Globus pallidus (tissue), 1 donor: Measurements from ENCODE around the gene ASIC5.
"Not testable (repeated sequence)": the region's sequence is repeated elsewhere in the genome, so short reads cannot be mapped to it uniquely, and the experiment has no call there.

ENCODE experiments used
- DNase-seq: peaks from one replicate; pipeline ENCODE4 v3.0.0-alpha.2; 2015; ENCODE audit warnings: low spot score

ASIC5 gene

DNA sequence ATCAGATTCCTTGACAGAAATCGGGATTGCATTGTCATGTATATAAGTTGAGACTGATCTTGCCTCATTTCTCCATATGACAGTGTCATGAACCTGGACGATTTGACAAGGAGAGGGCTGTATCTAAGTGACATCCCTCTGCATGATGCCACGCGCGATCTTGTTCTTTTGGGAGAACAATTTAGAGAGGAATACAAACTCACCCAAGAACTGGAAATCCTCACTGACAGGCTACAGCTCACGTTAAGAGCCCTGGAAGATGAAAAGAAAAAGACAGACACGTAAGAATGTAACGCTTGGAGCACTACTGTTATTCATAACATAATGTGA lies 66.3 kb downstream of the ASIC5 start:
- DNase-seq, result no peak

DNA sequence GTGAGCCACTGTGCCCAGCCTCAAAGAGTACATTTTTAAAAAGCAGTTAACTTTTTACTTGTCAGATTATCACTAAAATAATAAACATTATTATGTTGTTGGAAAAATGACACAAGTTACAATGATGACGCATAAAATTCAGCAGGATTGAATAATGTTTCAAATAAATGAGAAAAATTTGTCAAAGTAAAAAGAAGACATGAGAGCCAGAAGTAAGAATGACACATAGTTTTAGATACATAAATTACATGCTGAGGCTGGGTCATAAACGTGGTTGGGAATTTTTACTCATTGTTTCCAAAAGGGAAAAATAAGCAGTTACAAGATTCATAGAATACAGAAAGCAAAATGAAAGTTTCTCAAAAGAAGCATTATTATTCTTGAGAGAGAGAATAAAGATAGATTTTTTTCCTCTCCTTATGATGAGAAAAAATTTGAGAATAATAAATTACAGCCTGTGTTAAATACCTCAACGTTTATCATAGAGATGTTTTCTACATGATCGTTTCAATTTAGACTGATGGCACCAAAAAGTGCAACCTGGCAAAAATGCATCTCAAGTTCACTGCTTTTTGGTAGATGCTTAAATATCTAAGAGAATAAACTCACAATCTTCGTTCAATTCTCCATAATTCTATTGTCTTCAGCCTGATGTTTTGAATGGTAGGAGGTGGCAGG lies 66.8 kb downstream of the ASIC5 start:
- DNase-seq, result no peak

DNA sequence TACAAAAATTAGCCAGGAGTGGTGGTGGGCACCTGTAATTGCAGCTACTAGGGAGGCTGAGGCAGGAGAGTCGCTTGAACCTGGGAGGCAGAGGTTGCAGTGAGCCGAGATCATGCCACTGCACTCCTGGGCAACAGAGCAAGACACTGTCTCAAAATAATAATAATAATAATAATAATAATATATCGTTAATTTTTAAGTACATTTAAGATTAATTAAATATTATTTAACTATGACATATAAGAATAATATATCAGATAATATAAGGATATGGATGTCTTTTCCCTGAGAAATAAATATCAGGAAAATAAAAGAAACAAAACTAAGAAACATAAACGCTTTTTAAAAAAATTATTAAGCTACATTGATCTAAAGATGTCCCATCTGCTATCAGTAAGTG lies 68.5 kb downstream of the ASIC5 start:
- DNase-seq, result not testable (repeated sequence)

DNA sequence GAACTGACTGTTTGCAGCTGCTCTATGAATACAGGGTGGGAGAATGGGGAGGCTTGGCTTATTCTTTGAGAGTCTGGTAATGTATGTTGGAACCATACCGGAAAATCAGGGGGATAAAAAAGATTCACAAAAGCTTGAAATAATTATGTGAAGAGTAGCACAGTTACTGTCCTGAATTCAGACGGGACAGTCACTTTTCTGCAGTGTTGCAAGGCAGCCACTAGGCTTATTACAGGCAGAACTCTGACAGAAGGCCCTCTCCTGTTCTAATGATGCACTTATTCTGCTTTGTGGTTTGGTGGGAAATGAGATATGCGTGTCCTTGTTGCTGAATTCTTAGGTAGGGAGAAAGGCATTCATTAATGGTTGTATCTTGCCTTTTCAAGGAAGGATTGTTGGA lies 70.1 kb downstream of the ASIC5 start:
- no peak for DNase-seq

DNA sequence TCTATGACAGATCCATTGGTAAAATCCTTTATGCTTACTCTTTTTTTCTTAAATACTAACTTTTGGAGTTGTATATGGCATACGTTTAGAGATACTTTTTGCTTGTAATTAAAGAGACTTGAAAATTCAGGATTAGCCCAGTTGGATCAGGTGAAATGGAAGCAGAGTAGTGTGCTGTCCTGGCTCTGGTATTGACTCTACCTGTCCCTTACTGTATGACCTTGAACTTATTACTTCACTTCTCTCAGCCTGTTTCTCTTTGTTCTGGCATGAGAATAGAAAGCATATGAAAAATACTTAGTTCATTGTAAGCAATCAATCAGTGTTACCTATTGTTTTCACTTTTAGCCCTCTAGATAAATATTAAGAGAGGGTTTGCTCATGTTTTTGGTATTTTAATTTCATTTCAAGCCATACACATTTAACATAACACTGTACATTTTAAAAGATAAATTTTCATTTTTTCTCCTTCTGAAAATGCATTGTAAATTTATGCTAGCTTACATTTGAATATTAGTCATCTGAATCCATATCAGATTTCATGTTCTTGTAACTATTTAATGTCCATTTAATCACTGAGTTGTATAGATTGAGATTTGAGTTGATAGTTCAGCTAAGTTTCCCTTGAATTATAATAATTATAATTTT lies 71.4 kb downstream of the ASIC5 start:
- no peak for DNase-seq

DNA sequence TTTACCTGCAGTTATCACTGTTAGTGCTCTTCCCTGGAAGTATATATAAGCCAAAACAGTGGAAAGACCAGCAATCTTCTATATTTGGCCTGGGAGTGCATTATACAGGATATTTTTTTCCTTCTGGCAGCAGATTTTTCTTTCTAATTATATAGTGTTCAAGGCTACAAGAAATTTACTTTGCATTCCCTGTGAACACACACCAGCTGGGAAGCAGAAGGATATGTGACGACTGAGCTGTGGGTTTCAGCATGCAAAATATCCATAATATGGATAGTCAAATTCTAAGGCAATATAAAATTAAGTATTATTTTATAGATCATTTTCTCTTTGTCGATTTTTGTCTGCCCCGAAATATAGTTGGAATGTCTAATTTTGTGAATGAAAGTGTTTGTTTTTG lies 76.1 kb downstream of the ASIC5 start:
- no peak for DNase-seq

DNA sequence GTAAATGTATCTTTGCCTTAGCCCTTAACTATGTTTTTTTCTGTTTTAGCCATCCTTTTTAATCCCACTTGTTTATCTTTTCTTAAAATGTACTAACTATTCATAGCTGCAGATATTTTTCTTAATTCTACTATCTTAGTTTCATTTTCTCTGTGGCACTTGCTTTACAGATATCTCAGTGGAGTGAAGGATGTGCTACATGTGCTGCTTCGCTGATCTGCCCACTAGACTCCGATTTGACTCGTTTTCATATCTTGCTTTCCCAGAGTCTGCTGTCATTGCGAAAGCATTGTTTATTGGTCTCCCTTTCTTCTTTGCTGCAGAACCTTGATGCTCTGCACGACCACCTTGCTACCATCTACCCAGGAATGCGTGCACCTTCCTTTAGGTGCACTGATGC lies 76.7 kb downstream of the ASIC5 start:
- DNase-seq, result no peak

DNA sequence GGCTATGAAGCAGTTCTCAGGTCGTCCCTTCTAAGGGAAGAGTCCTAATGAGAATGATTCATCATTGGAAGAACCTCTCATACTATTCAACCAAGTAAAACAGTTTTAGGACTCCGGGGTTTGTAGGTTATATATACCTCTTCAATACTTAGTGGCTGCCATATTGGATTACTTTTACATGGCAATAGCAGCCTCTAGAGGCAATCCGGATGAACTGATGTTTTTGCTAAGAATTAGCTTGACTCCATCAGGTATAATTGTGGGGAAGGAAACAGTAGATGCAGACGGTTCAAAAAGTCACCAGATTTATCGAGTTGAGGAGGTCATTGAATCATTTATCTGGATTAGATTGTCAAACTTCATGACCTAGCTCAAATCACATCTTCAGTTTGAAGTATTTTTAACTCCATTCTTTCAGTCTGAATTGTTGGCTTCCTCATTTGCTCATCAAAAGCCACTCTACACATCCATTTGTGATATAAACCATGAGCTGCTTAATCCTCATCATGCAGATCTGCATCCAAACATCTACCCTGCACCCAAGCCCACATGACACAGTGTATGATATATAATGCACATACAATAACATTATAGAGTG lies 78.9 kb downstream of the ASIC5 start:
- DNase-seq, result peak; percentile 43

DNA sequence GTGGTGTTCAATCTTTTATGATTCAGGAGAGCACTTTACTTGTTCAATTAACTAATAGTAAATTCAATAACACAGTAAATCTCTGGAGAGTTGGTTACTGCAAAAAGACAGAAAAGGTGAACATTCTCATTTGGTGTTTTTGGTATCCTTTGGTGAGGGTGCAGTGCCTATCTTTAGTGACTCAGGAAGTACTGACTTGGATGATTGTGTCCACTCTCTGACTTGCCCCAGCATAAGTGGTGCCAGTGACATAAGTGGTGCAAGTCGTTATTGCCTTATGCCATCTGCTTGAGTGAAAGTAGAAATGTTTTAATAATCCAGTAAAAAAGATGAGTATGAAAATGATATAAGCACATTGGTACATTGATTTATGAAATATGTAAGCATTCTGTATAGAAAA lies 80.2 kb downstream of the ASIC5 start:
- DNase-seq, result no peak

DNA sequence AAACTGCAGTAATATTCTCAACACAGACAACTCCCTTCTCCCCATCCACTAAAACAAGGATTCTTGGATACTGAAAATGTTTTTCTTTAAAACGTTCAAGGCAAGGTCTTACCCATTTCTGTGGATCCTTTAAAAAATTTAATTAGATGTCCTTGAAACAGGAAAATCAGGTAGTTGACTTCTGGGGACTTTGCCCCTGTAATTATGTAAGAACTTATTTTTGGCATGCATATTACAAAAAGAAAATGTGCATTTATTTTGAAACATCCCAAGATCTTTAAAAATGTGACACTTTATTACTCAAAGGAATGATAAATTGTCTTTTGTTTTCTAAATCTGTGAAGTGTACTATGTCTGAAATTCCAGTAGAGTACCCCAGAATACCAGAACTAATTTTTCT lies 81.4 kb downstream of the ASIC5 start:
- no peak for DNase-seq

DNA sequence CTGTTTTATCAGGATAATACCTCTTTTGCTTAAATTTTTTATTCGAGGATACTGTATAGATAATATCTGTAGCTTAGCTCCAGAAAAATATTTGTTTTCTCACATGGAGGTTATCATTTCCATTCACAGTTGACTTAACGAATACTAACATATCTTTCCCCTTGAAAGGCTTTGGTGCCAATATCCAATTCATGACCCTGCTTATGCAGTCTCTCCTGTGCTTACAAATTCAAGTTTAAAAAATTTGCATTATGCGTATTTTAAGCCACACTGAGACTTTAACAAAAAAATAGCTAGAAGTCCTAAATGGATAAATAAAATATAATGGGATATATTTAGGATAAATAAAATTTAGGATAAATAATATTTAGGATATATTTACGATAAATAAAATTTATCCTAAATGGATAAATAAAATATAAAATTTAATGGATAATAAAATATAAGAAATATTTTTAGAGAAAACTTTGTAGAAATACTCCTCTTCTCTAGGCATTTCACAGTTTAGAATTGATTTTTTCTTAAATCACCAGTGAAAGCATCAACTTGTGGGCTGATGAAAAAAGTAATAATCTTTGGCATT lies 84.7 kb downstream of the ASIC5 start:
- no peak for DNase-seq

DNA sequence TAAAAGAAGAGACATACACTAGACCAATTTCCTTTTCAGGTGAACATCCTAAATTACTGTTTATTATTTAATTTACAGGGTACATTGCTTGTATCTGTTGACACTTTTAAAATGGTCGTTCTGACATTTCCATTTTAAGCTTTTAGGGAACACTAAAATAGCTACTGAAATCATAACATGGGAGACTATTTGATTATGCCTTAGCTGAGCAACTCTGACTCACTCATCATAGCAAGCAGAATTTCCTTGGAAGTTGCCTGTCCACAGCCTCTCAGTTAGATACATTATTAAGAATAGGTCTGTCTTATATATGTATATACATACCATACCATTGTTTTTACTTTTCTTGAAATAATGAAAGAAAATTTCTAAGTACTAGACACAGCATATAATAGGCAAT lies 85.3 kb downstream of the ASIC5 start:
- DNase-seq, result no peak
